ENCODE data around the gene OR4M1.
"Not testable (repeated sequence)": the region's sequence is repeated elsewhere in the genome, so short reads cannot be mapped to it uniquely, and the experiment has no call there.

- not testable (repeated sequence) for TF ChIP-seq CTCF, POLR2A, EP300 (IDR thresholded peaks at IDR 0.05)
Measured at GRCh38 chr14:19785848-19786247, 12.5 kb downstream of the OR4M1 start.

All from suprapubic skin (tissue), 3 donors.